Stomach (tissue), 9 donors: ENCODE results near the gene ZNRD2. TPM values are rescaled to one million over a fixed set of nuclear protein-coding genes. Genes with fewer than 3 reads are reported as not detected.

ENCODE experiments used
- DNase-seq, 2 donors: peaks; one replicate each; pipeline versions ENCODE4 v3.0.0 to v3.0.0-alpha.2; 2013 to 2019
- H3K27ac ChIP-seq, 5 donors: fragments of 200-600 bp in 4 of 5; sonication (generic) in 4 of 5; one replicate each; pipeline ENCODE4 v1.5.1; 2013 to 2019; ENCODE audit warnings: mild to moderate bottlenecking in 1 of 5, moderate library complexity in 1 of 5
- H3K27me3 ChIP-seq, 3 donors: fragments of 200-600 bp; sonication (generic); one replicate each; pipeline ENCODE4 v1.5.1; 2017 to 2019; ENCODE audit warnings: mixed run types in 1 of 3
- H3K36me3 ChIP-seq, 4 donors: fragments of 200-600 bp; sonication (generic); 1 replicate in 3 of 4; 2 replicates in 1 of 4; pipeline ENCODE4 v1.5.1; 2016 to 2019
- H3K4me1 ChIP-seq, 4 donors: fragments of 200-600 bp; sonication (generic); one replicate each; pipeline ENCODE4 v1.5.1; 2016 to 2019
- H3K4me3 ChIP-seq, 4 donors: fragments of 200-600 bp; sonication (generic) in 3 of 4; one replicate each; pipeline ENCODE4 v1.5.1; 2016 to 2019; ENCODE audit warnings: mild to moderate bottlenecking in 1 of 4
- H3K9me3 ChIP-seq, 4 donors: fragments of 200-600 bp; sonication (generic); one replicate each; pipeline ENCODE4 v1.5.1; 2016 to 2019
- EP300 ChIP-seq: sonication (generic); formaldehyde crosslinking; IDR thresholded peaks from one replicate; pipeline ENCODE4 v1.6.1; 2017; ENCODE audit warnings: antibody characterized with exemption
- POLR2A ChIP-seq, 4 donors: fragments of 450-650 bp; IDR thresholded peaks; one replicate each; pipeline ENCODE4 v1.6.1; 2016; ENCODE audit warnings: antibody characterized with exemption in 4 of 4, control low read depth in 2 of 4, mild to moderate bottlenecking in 1 of 4, moderate library complexity in 1 of 4
- POLR2AphosphoS5 ChIP-seq, 3 donors: sonication (generic); formaldehyde crosslinking; IDR thresholded peaks; one replicate each; pipeline ENCODE4 v1.6.1; 2016; ENCODE audit warnings: antibody characterized with exemption in 3 of 3
- WGBS, 5 donors: extraction: QIAGEN DNeasy Blood & Tissue Kit in 3 of 5; methylation state at CpG; one replicate each; pipeline versions ENCODE4 v1.1.5 to v1.1.7; 2013 to 2018; 5-methylcytosine and 5-hydroxymethylcytosine counted together
- intact Hi-C: fragments of 100-400 bp; cut with DNase I; formaldehyde crosslinking; loops from one replicate; pipeline ENCODE4 v1.15.1; 2023; ENCODE audit warnings: low total_unique reads
- polyA plus RNA-seq, 3 donors: library from polyadenylated mRNA; stranded (reverse); fragments of 200-250 nt; gene quantifications; one replicate each; pipeline ENCODE4 v1.2.3, GENCODE V29; 2013
- total RNA-seq, 5 donors: library from RNA; depleted of rRNA; stranded (reverse); fragments of >200 nt; gene quantifications; one replicate each; pipeline versions ENCODE4 v1.1.0 to v1.2.3, GENCODE V29; 2014 to 2016
- TF ChIP-seq, protein P1 (sequence below), 7 experiments: fragments of 450-650 bp in 4 of 7; fragments of 200-600 bp in 3 of 7; sonication (generic) in 3 of 7; IDR thresholded peaks; one replicate each; pipeline ENCODE4 v1.5.1; 2016 to 2019; ENCODE audit warnings: antibody characterized with exemption in 7 of 7, control low read depth in 2 of 7, mild to moderate bottlenecking in 1 of 7
- donor health status: healthy with polysubstance abuse.
- donor health status: Bipolar disorder and iron deficiency.
- donor health status: healthy.

ZNRD2 gene
- total and polyA plus RNA-seq, 8 donors = 17.7 to 99.1 (median 51.8) TPM

DNA sequence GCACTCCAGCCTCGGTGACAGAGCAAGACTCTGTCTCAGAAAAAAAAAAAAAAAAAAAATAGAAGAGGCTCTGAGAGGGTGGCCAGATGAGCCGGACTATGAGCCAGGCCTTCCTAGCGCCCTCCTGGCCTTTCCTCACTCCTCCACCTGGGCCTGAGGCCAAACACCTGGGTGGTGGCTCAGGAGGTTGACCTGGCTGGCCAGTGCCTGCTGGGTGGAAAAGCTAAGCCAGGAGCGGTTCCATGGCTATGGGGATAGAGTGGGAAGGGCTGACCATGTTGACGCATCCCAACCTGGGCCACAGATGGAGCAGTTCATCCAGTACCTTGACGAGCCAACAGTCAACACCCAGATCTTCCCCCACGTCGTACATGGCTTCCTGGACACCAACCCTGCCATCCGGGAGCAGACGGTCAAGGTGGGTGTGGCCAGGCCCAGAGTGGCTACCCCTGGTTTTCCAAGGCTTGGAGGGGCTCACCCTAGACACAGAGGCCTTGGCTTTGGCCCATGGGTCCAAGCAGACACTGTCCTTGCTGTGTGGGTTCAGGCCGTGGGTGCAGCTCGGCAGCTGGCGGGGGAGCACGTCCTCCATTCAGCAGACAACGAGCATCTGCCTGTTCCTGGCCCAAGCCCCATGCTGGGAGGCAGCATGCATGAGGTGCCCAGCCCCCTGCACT is 37.8 kb upstream of the ZNRD2 start:
- intact Hi-C loops = no loop called here
- no peaks in the 10 kb centered on the region for H3K9me3 ChIP-seq
- H3K4me1 ChIP-seq = peaks cover 0 to 16% (median 6%) of the 10 kb centered on the region in 4 donors
- no peaks in the 10 kb centered on the region for H3K27me3 ChIP-seq
- 75 to 85% (median 81%) methylated on average over 9 to 15 of the region's 15 CpGs for WGBS, 5 donors
- DNase-seq = peak in 1 of 2 donors; percentile 6
- no peak overlapping the region for H3K4me3 ChIP-seq
- H3K27ac ChIP-seq = no peak overlapping the region
- H3K36me3 ChIP-seq = peaks cover 46 to 100% (median 98%) of the 10 kb centered on the region in 4 donors
- TF ChIP-seq EP300 = no peak

DNA sequence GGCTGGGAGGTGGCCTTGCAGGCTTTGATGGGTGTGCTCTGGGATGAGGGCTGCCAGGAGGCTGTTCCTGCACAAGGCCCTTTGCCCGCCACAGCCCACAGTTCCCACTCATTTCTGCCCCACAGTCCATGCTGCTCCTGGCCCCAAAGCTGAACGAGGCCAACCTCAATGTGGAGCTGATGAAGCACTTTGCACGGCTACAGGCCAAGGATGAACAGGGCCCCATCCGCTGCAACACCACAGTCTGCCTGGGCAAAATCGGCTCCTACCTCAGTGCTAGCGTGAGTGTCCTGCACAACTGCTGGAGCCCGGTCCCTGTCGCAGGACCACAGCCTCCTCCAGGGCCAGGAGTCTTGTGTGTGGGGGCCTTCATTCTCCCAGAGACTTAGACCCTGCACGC is 35.2 kb upstream of the ZNRD2 start:
- no peaks in the 10 kb centered on the region for H3K9me3 ChIP-seq
- TF ChIP-seq POLR2AphosphoS5 (IDR thresholded peaks at IDR 0.05) (no peak), EP300 (no peak), POLR2A (IDR thresholded peaks at IDR 0.05) (no peak)
- TF ChIP-seq, protein P1, sequence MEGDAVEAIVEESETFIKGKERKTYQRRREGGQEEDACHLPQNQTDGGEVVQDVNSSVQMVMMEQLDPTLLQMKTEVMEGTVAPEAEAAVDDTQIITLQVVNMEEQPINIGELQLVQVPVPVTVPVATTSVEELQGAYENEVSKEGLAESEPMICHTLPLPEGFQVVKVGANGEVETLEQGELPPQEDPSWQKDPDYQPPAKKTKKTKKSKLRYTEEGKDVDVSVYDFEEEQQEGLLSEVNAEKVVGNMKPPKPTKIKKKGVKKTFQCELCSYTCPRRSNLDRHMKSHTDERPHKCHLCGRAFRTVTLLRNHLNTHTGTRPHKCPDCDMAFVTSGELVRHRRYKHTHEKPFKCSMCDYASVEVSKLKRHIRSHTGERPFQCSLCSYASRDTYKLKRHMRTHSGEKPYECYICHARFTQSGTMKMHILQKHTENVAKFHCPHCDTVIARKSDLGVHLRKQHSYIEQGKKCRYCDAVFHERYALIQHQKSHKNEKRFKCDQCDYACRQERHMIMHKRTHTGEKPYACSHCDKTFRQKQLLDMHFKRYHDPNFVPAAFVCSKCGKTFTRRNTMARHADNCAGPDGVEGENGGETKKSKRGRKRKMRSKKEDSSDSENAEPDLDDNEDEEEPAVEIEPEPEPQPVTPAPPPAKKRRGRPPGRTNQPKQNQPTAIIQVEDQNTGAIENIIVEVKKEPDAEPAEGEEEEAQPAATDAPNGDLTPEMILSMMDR (IDR thresholded peaks at IDR 0.05) = no peak
- peaks cover 9 to 15% (median 11%) of the 10 kb centered on the region in 4 donors for H3K4me1 ChIP-seq
- H3K27ac ChIP-seq = no peak overlapping the region
- no peak overlapping the region for H3K4me3 ChIP-seq
- DNase-seq = peak in 1 of 2 donors; percentile 3
- H3K36me3 ChIP-seq = peaks cover 50 to 93% (median 90%) of the 10 kb centered on the region in 4 donors
- H3K27me3 ChIP-seq = no peaks in the 10 kb centered on the region
- 82 to 93% (median 90%) methylated on average over 3 to 9 of the region's 9 CpGs for WGBS, 5 donors
- intact Hi-C loops = no loop called here

DNA sequence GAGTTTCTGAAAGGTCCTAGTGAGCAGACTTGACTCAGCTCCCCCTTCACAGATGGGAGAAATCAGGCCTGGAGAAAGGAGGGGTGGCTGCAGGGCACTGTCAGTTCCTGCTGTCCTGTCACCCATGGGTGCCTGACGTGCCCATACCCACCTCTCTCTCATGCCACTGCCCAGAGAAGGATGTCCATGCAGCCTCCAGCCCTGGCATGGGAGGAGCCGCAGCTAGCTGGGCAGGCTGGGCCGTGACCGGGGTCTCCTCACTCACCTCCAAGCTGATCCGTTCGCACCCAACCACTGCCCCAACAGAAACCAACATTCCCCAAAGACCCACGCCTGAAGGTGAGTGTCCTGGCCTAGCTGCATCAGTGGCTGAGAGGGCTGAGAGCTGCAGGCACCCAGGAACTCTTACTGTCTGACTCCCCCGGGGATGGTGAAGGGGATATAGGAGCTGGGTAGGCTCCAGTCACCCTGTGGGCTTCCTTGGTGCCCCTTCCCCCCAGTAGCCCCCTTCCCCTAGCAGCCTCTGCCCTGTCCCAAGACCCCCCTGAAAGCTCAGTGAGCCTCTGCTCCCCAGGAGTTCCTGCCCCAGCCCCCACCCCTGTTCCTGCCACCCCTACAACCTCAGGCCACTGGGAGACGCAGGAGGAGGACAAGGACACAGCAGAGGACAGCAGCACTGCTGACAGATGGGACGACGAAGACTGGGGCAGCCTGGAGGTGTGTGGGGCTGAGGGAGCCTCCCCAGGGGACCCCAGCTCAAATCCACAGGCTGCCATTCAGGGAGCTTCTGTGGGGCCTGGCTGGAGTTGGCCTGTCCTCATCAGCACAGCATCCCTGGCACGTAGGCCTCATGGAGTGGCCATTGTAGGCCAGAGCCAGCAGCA is 33.6 kb upstream of the ZNRD2 start:
- Histone ChIP-seq H3K4me1 (peaks cover 22 to 30% (median 24%) of the 10 kb centered on the region in 4 donors), H3K27ac (no peak overlapping the region), H3K9me3 (no peaks in the 10 kb centered on the region), H3K4me3 (no peak overlapping the region), H3K27me3 (no peaks in the 10 kb centered on the region), H3K36me3 (peaks cover 35 to 78% (median 75%) of the 10 kb centered on the region in 4 donors)
- WGBS, 5 donors = 71 to 87% (median 80%) methylated on average over 9 to 12 of the region's 12 CpGs
- intact Hi-C loops = no loop called here
- TF ChIP-seq POLR2AphosphoS5 (IDR thresholded peaks at IDR 0.05) (no peak), POLR2A (IDR thresholded peaks at IDR 0.05) (no peak), EP300 (no peak)
- TF ChIP-seq, protein P1 (IDR thresholded peaks at IDR 0.05) = no peak
- peak in 1 of 2 donors; percentile 7 for DNase-seq

DNA sequence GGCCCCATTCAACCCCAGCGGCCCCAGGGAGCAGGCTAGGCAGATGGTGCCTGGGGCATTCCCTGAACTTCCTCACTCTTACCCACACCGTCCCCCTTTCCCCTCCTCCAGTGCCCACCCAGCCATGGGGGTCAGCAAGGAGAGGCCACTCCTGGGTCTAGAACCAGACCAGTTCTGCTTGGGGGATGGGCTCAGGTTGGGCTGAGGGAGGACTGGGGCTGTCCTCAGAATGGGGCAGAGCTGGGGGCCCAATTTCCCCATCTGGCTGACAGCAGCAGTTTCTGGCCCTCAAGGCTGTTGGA is 33.0 kb upstream of the ZNRD2 start:
- peaks cover 30 to 72% (median 69%) of the 10 kb centered on the region in 4 donors for H3K36me3 ChIP-seq
- TF ChIP-seq POLR2A (IDR thresholded peaks at IDR 0.05) (no peak), EP300 (no peak), POLR2AphosphoS5 (IDR thresholded peaks at IDR 0.05) (no peak)
- TF ChIP-seq, protein P1 (IDR thresholded peaks at IDR 0.05) = no peak
- intact Hi-C loops = no loop called here
- DNase-seq = peak in 1 of 2 donors; percentile 16
- H3K9me3 ChIP-seq = no peaks in the 10 kb centered on the region
- H3K4me3 ChIP-seq = no peak overlapping the region
- no peak overlapping the region for H3K27ac ChIP-seq
- 80 to 96% (median 88%) methylated on average over 2 of the region's 2 CpGs for WGBS, 5 donors
- H3K4me1 ChIP-seq = peaks cover 25 to 34% (median 29%) of the 10 kb centered on the region in 4 donors
- H3K27me3 ChIP-seq = no peaks in the 10 kb centered on the region
